Airway epithelial cell (primary cell): ENCODE results near the gene OR9Q1. TPM values are rescaled to one million over a fixed set of nuclear protein-coding genes. Genes with fewer than 3 reads are reported as not detected.

ENCODE experiments used
- total RNA-seq: library from RNA; depleted of rRNA; stranded (reverse); fragments of >200 nt; gene quantifications from 2 replicates; pipeline ENCODE4 v1.2.3, GENCODE V29; 2015

The OR9Q1 gene
- not detected in 2 replicates for total RNA-seq

DNA sequence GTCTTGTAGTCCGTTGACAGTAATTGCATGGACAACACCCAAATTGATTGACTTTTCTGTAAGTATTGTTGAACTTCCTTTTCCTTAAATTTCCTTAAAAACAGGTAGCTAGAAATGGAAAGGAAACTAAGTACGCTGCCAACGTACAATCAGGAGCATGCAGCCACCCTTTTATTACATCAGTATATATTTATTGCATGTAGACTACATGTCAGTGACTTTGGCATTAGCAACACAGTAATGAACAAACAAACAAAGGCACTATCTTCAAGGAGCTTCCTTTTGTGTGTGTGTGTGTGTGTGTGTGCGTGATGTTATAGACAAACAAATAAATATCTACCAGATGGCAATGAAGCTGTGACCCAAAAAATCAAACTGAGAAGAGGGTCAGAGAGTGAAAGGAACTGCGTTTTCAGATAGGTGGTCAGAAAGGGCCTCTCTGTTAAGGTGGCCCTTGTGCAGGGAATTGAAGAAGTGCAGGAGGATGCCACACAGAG is at the start of gene OR9Q1:
Gene OR9Q1, plus strand, starts transcription at position 447 of the 497 bp plus-strand sequence. CDS start 155,564 bp downstream, outside the sequence.

DNA sequence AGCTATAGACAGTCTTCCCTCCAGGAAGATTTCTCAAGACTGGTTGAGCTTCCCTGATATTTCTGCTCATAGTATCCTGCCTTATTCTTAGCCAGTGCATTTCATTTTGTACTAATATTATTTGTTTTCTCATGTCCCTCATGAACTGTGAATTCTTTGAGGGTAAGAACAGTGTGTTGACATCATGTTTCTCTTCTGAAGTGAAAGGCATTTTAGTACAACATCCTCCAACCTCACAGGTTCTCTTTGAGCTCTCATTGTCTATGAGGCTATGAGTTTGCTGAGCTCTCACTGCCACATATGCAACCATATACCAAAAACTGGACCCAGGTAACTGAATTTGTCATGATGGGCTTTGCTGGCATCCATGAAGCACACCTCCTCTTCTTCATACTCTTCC is 7.0 kb downstream of the OR9Q1 start, which contains the start of gene OR6Q1:
Gene OR6Q1, plus strand, starts transcription at position 301 of the 400 bp plus-strand sequence. Its CDS starts 0 bp downstream, at position 301.

DNA sequence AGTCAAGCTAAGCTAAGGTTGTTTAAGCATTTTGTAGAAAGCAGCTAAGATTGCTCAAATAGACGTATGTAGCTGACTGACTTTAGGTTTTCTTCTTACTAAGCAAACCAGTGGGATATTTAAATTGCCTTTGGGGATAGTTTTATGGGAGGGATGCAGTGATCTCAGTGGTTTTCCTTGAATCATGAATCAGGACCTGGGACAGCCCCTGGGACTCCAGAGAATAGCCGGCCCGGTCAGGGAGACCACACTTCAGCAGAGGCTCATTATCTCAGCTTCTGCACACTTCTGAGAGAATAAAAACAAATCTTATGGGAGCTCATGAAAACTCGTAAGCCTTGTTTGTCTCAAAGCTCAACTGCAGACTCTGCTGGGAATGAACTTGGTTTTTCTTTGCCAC is 101.8 kb downstream of the OR9Q1 start, which contains the start of gene OR9I1:
Gene OR9I1, minus strand, starts transcription at position 62 of the 400 bp plus-strand sequence. CDS start 6,086 bp downstream, outside the sequence.

DNA sequence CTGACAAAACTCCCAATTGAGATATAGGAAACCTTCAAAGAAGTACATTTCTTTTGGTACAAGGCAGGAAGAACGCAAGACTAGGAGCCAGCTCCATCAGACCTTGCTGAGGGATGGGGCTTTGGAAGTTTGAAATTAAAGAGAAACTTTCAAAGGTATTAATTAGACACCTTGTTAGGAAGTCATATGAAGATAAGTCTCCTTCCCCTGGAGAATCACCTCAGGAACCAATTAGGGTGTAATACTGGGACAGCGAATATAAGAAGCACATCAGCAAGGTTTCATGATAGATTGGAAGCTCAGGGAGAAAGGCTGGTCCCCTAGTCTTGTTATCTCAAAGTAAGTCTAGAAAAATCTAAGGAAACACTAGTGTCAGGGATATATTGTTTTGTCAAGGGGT is 165.1 kb downstream of the OR9Q1 start, which contains the start of gene OR9Q2:
Gene OR9Q2, plus strand, starts transcription at position 301 of the 400 bp plus-strand sequence. CDS start 1,421 bp downstream, outside the sequence.

GRCh38 chr11:58204042-58204441 is 180.4 kb downstream of the OR9Q1 start, which contains the start of gene OR1S2:
TSS of gene OR1S2 (minus strand) at chr11:58204142. CDS start at chr11:58204142, 0 bp downstream.

GRCh38 chr11:58212420-58212819 is 188.7 kb downstream of the OR9Q1 start, which contains the start of gene OR1S1:
TSS of gene OR1S1 (plus strand) at chr11:58212720.

Other genes with a start within 250 kb of the OR9Q1 start
- gene OR6Q1, start 7.1 kb downstream of the OR9Q1 start, total RNA-seq, result not detected in 2 replicates
- not detected in 2 replicates for gene OR9I1, start 101.6 kb downstream of the OR9Q1 start, total RNA-seq
- gene OR9Q2, start 165.2 kb downstream of the OR9Q1 start, total RNA-seq, result not detected in 2 replicates
- gene OR1S2, start 180.3 kb downstream of the OR9Q1 start, total RNA-seq, result not detected in 2 replicates
- not detected in 2 replicates for gene OR1S1, start 188.8 kb downstream of the OR9Q1 start, total RNA-seq
- gene OR10Q1, start 205.0 kb downstream of the OR9Q1 start, total RNA-seq, result not detected in 2 replicates
- gene OR10W1, start 244.4 kb downstream of the OR9Q1 start, total RNA-seq, result not detected in 2 replicates